ENCODE data around the gene EFTUD2. TPM values are rescaled to one million over a fixed set of nuclear protein-coding genes. Genes with fewer than 3 reads are reported as not detected.
"Not testable (repeated sequence)": the region's sequence is repeated elsewhere in the genome, so short reads cannot be mapped to it uniquely, and the experiment has no call there.

The EFTUD2 gene
- total RNA-seq = 68.1 TPM
- long read RNA-seq, full-length matches to known transcripts = 82 of 96 reads
- long read RNA-seq, partial matches to known transcripts = 14 of 96 reads
- long read RNA-seq, other reads (novel, unspliced or antisense) = 0 of 96 reads

DNA sequence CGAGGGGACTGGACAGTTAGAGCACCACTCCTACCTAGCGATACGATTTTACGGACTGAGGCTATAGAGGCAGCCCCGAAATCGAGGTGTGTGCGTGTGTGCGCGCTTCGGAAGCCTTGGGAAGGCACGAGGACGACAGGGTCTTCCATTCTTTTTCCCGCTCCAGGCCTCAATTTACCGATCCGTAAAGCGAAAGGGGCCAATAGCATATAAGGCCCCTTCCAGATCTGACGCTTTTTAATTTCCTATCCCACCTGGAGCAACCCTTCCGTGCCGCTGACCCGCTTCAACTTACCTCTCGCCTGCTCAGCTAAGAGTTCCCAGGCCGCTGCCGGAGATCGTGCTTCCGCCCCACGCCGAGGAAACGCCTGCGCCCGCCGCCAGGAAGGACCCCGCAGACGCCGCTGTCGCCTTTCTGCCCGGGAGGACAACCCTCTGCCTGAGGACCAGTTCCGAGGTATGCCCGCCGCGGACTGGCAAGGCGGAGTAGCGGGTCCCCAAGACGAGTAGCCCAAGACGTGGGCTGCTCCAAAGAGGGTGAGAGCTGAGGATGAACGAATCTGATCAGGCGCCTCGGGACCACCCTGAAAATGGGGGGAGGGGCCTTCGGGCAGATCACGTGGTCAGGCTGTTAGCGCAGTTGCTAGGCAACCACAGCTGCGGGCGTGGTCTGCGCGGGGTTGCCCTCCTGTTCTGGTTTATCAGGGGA, at the start of gene EFTUD2:
EFTUD2 (minus strand) TSS at position 372 of the 709 bp plus-strand sequence. CDS start 4,924 bp downstream, outside the sequence.
- DNase-seq (ENCODE audit: missing footprints) (peak; percentile 96), ATAC-seq (peak; percentile 93)
- intact Hi-C loops (cut with DNase I) = no loop called here

DNA sequence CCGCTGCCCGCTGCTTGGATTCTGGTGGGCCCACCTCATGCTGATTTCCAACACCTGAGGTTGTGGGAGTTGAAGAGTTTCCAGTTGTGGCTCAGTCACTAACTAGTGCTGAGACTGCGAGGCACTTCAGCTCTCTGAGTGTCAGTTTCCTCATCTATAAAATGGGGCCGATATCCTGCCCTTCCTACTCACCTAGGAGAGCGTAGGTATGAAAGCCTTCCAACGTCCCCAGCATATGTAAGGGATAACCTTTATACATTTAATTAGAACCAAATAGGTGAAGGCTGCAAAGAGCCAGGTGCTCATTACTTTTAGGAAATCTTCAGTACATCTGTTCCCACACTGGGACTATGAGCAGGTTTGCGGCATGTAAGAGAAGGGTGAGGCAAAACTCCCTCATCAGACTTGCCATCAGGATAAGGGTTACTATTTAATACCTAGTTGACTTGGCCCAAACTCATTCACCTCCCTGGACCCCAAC, 49.1 kb upstream of the EFTUD2 start:
- ATAC-seq = no peak
- intact Hi-C loops (cut with DNase I) = no loop called here
- no peak for DNase-seq (ENCODE audit: missing footprints)

DNA sequence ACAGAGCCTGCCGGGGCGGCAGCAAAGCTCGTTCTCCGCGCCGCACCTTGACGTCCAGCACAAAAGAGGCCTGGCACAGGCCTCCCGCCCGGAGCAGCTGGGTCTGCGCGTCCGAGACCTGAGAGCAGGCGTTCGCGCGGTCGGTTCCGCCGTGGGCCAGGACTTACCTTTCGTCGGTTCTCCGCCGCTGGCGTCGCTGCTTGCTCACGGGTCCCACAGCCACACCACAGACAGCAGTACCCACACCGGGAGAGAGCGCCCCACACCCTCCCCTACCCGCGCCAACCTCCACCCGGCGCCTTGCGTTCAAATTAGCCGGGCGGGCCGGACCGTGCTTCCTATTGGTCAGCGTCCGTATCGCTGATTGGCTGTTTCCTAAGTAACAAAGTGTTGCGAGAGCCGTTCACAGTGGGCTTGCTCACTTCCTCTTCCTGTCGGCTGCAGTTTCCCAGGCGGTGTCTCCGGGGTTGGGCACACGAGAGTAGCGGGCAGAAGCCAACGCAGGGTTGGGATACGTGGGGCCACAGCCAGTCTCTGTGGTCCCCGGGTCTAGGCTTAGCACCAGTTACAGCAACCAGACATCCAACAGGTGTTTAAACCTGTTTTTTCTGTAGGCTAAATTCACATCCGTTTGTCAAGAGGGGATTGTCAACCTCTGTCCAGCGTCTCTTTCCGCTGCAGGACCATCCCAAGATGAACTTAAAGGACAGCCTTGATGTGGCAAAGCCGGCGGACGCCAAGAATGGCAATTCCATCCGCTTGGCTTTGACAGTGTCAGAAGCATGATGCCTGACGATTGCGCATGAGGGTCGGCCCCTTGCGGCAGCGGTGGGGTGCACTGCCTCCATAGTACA, 48.4 kb upstream of the EFTUD2 start, which contains the start of gene KIF18B:
KIF18B (minus strand) TSS at position 313 of the 854 bp plus-strand sequence. CDS start 11,429 bp downstream, outside the sequence.
- intact Hi-C loops (cut with DNase I) = loop anchor here (2.0 kb wide), 1 partner anchor 21 kb away; the partner anchor contains the start of gene C1QL1
- ATAC-seq = peak; percentile 98
- peak; percentile 95 for DNase-seq (ENCODE audit: missing footprints)

DNA sequence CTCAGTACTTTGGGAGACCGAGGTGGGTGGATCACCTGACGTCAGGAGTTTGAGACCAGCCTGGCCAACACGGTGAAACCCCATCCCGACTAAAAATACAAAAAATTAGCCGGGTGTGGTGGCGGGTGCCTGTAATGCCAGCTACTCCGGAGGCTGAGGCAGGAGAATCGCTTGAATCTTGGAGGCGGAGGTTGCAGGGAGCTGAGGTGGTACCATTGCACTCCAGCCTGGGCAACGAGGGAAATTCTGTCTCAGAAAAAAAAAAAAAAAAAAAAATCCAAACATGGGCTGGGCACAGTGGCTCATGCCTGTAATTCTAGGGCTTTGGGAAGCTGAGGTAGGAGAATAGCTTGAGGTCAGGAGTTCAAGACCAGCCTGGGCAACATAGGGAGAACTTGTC, 46.4 kb upstream of the EFTUD2 start:
- intact Hi-C loops (cut with DNase I) = loop anchor here (2.0 kb wide), 1 partner anchor 23 kb away; the partner anchor contains the start of gene C1QL1
- not testable (repeated sequence) for DNase-seq (ENCODE audit: missing footprints); ATAC-seq

DNA sequence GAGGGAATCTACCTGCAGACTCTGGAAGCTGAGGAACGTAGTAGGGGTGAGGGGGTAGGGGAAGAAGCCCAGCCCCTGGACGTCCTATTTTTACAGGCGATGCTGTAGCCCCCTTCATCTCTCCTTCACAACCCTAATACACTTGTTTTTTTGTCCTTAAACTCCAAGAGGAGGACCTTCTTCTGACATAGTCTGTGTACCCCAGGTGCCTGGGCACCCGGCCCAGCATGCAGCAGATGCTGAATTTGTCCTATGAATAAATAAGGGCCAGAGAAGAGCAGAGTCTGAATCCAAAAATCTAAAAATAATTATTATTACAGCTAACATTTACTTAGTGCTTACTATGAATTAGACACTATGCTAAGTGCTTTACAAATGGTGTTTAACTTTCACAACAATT, 43.2 kb upstream of the EFTUD2 start:
- DNase-seq (ENCODE audit: missing footprints) (no peak), ATAC-seq (no peak)

DNA sequence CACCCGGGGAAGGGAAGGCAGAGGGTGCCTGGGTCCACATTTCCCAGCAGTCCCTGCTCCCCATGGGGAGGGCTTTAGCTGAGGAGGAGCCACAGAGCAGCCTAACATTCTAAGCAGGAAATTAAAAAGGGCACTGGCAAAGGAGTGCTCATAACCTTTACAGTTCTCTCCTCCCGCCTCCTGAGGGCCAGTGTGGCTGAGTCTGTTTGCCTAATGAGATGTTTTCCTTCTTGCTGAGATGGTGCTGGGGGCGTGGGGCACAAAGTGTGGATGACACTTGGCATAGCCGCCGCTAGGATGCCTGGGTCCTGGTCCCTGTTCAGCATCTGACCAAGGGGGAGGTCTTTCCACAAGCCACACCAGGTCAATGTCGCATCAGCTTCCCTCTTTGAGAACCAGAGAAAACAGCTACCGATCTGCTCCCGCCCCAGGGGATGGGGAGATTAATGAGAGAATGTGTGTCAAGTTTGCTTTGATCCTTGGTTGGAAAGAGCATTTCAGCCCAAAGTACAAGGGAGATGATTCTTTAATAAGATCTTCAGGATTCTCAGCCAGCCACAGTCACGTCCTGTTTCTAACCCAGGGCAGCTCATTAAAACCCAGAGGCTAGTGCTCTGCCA, 42.6 kb upstream of the EFTUD2 start:
- intact Hi-C loops (cut with DNase I) = no loop called here
- DNase-seq (ENCODE audit: missing footprints) = no peak
- ATAC-seq = no peak

More for the DNA sequence above, 43.2 kb upstream of the EFTUD2 start:
- intact Hi-C loops (cut with DNase I) = no loop called here

DNA sequence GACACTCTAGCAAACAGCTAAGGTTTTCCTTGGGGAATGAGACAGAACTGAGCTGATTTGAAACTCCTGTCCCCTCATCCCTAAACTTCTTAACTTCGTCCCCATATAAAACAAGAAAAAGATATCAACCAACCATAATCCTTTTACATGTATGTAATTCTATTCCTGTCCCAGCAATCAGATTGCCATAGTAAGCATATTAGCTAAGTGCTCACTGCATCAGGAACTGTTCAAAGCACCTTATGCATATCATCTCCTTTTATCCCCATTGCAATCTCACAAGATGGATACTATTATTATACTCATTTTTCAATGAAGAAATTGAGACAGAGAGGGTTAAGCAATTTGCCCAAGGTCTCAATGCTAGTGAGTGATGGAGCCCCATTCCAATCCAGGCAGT, 41.5 kb upstream of the EFTUD2 start:
- intact Hi-C loops (cut with DNase I) = no loop called here
- ATAC-seq = no peak
- no peak for DNase-seq (ENCODE audit: missing footprints)

DNA sequence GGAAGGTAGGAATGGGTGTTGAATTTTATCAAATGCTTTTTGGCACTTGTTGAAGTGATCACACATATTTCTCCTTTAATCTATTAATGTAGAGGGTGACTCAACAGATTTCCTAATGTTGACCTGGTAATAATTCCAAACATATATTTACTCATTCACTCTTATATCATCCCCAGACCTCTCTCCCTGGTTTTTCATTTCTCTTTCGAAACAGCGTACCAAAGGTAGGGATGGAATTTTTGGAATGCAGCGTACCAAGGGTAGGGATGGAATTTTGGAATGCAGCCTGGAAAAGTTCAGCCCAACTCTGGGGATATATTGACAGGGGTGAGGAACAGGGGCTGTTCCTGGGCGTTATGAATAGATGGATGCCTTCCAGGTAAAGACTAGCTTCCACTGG, 41.1 kb upstream of the EFTUD2 start:
- intact Hi-C loops (cut with DNase I) = no loop called here
- DNase-seq (ENCODE audit: missing footprints) (no peak), ATAC-seq (no peak)

DNA sequence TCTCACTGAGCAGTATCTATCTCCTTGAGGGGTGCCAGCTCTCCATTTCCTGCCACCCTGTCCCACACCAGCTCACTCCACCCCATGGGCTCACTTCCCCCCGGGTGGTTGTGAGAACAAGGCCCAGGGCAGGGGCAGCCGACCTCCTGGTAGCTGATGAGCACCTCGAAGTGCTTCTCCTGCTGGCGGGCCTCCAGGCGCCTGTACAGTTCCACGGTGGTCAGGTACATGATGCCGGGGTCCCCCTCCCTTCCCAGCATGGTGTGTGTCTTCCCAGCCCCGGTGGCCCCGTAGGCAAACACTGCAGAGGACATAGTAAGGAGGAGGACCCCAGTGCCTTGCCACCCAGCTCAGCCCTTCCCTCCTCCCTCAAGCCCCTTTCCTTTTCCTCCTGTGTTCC, 35.9 kb upstream of the EFTUD2 start:
- DNase-seq (ENCODE audit: missing footprints) = no peak
- no peak for ATAC-seq
- intact Hi-C loops (cut with DNase I) = no loop called here

DNA sequence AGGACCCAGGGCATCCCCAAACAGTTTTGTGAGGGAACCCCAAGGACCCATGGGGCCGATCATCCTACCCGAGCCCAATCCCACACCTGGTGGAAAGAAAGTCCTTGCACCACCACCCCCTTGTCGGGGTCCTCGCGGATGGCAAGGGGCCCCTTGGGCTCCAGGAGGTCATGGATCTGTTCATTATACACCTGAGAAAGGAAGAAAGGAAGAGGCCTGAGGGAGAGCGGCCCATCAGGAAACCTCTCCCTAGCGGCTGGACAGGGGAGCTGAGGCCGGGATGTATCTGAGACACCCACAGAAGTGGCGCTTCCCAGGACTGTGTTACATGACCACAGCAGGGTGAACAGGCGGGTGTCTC, 35.5 kb upstream of the EFTUD2 start:
- intact Hi-C loops (cut with DNase I) = no loop called here
- no peak for DNase-seq (ENCODE audit: missing footprints)
- ATAC-seq = no peak

DNA sequence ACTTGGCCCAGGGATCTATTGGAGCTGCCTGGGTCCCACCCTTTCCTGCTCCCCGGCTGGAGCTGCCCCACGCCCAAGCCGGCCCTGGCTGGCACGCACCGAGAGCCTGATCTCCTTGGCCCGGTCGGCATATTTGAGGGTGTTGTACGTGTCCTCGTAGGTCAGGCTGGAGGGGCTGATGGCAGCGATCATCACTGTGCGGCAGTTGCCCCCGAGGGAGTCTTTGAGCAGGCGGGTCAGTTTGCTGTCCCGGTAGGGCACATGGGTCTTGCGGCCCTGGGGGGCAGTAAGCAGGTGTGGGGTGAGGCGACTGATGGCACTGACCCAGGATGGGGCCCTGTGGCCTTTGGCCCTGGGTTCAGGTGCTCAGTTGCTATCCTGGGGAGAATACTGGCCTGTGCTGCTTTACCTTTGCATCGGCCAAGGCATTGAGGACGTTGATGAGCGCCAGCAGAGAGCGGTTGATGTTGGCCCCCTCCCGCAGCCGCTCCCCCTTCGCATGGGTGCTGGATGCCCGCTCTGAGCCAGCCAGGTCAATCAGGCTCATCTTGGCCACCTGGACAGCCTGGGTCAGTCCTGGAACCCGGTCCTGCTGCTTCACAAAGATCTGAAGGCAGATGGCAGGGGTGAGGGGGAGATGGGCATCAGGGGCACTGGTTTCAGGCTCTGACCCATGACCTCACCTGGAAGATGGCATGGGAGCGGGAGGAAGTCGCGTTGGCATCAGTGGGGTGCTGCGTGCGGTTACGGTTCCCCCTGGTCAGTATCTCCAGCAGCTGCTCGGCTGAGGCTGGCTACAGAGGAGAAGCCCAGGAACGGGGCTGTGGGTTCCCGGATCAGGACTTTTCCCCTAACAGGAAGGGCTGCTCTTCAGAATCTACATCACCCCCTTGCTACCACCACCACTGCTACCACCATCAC, 34.8 kb upstream of the EFTUD2 start:
- intact Hi-C loops (cut with DNase I) = no loop called here
- ATAC-seq = no peak
- no peak for DNase-seq (ENCODE audit: missing footprints)

DNA sequence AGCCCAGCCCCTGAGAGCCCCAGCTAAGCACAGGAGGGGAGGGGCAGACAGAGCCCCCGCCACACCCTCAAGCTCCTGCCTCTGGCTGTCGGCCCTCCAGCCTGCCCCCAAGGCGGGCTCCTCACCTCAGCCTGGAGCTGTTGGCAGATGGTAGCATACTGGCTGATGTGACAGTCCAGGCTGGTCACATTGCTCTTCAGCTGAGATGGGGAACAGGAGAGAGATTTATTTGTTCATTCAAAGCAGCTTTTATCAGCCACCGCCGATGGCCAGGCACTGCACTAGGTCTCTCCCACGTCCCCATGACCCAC, 33.5 kb upstream of the EFTUD2 start:
- DNase-seq (ENCODE audit: missing footprints) (no peak), ATAC-seq (peak; percentile 73)
- intact Hi-C loops (cut with DNase I) = no loop called here

DNA sequence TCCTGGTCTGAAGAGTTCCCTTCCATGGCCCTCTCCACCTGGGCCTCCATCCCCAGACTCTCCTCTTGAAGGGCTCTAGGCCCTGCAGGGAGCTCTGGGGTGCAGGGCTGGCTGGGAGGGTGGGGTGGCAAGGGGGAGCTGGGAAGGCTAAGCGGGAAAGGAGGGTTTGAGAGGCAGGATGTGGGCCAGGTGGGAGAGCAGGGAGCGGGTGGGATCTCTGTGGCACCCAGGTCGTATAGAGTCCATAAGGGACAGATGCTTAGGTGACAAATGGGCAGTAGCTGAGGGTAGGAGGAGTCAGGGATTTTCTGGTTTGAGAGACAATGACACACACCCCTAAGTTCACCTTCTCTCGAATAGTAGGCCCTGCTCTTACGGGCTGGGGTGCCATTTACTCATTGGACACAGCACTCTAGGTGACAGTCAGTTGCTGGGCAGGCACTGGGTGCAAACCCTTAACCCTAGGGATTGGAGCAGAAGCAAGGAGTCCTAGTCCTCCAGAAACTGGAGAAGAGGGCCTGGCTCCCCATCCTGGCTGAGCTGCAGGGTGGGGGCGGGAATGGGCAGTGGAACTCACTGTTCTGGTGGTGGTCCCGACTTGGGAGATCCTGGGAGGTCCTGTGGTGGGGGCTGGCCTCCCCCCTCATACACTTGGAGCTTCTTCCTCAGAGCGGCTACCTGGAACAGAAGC, 33.0 kb upstream of the EFTUD2 start:
- ATAC-seq (peak; percentile 6), DNase-seq (ENCODE audit: missing footprints) (no peak)
- intact Hi-C loops (cut with DNase I) = no loop called here

DNA sequence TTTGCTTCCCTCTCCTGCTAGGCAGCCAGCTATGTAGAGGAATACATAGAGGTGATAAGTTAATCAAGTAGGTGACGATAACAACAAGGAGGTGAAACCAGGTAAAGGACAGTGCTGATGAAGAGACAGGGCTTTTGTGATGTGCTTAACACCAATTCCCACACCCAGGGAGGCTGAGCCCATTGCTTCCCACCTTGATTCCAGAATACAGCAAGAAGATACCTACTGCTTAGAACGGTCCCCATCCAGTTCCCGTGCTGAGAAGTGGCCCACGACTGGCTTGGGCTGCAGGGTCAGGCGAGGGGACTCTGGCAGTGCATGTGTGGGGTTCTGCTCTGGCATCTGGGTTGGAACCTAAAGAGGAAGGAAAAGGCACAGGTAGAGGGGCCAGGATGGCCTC, 32.1 kb upstream of the EFTUD2 start:
- no peak for DNase-seq (ENCODE audit: missing footprints)
- intact Hi-C loops (cut with DNase I) = no loop called here
- ATAC-seq = no peak

DNA sequence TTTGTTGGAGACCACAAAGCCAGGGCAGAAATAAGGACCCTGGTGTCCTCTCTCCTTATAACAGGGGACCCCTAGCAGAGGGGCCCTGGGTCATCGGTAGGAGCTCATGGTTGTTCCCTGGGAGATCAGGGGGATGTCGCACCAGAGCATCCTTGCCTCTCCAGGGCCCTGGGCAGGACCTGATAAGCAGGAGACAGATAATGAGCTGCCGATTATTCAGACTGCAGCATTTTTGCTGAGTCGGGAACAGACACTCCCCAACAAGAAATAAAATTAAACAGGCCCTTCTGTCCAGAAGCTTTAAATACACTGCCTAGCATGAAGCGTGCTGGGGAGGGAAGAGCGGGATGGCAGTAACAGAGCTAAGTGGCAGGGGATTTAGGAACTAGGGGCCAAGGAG, 31.4 kb upstream of the EFTUD2 start:
- DNase-seq (ENCODE audit: missing footprints) (no peak), ATAC-seq (no peak)
- intact Hi-C loops (cut with DNase I) = no loop called here

DNA sequence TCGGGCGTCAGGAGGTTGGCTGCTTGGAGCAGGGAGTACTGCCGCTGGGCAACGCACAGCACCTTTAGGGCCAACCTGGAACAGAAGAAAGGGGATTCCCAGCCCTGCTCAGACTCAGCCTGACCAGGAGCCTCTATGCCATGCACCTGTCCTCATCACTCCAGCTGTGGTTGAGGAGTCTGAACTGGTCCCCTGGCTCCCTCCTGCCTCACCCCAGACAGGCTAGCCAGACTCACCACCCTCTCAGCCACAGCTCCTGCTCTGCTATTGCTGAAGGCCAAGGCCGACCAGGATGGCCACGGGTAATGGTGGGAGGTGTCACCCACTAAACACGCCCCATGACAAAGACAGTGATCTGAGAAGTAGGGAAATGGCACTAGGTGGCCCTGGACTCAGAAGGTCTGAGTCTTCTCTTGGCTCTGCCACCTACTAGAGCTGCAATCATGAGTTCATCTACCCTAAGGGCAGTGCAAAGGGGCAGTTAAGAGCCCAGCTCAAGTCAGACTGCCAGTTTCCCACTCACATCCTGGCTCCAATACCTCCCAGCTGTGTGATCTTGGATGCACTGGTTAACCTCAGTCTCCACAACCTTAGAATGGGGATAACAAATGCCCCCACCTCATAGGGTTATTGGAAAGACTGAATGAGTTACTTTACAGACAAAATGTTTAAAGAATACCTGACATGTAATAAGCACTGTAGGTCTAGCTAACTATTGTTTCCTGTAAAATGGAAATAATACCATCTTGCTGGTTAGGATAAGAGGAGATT, 29.9 kb upstream of the EFTUD2 start:
- no peak for DNase-seq (ENCODE audit: missing footprints)
- intact Hi-C loops (cut with DNase I) = no loop called here
- no peak for ATAC-seq

DNA sequence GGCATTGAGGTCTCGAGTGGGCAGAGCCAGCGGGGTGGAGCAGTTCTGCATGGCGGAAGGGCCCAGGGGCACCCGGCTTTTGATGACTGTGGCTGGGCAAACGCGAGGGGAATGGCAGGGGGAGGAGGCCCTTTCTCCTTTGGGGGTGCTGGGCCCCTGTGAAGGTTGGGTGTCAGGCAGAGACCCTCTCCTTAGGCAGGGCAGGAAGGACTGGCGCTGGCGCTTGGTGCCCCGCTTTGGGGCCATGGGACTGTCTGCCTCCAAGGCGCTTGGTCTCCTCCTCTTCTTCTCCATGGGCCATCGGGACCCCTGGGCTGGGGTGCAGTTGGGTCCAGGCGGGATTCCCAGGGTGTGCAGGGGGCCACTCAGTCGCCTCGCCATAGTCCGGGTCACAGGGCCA, 28.9 kb upstream of the EFTUD2 start:
- intact Hi-C loops (cut with DNase I) = no loop called here
- DNase-seq (ENCODE audit: missing footprints) (no peak), ATAC-seq (no peak)
